Loucy (cell line): Measurements from ENCODE around the gene APMAP.

ENCODE experiments used
- H2AFZ ChIP-seq: fragments of 200-600 bp; sonication (generic); 2 replicates; pipeline ENCODE4 v1.6.0; 2016; ENCODE audit warnings: antibody characterized with exemption, mild to moderate bottlenecking, low read length, moderate library complexity
- H3F3A ChIP-seq: fragments of 200-600 bp; 2 replicates; pipeline ENCODE4 v1.6.0; 2016; ENCODE audit warnings: antibody characterized with exemption, low read depth, mild to moderate bottlenecking
- H3K27me3 ChIP-seq: fragments of 200-600 bp; sonication (generic); 2 replicates; pipeline ENCODE4 v1.6.1; 2014; ENCODE audit warnings: low read length, mild to moderate bottlenecking; ENCODE audit not compliant: insufficient read depth, poor library complexity, severe bottlenecking
- H3K36me3 ChIP-seq: fragments of 200-600 bp; sonication (generic); 2 replicates; pipeline ENCODE4 v1.6.1; 2016; ENCODE audit warnings: low read length; ENCODE audit not compliant: insufficient read depth
- H3K4me1 ChIP-seq: fragments of 200-600 bp; sonication (generic); 2 replicates; pipeline ENCODE4 v1.5.1; 2014; ENCODE audit warnings: low read length, mild to moderate bottlenecking; ENCODE audit not compliant: insufficient read depth, poor library complexity, severe bottlenecking
- H3K4me2 ChIP-seq: fragments of 200-600 bp; sonication (generic); 2 replicates; pipeline ENCODE4 v1.6.0; 2014; ENCODE audit warnings: antibody characterized with exemption, low read length, low read depth, mild to moderate bottlenecking; ENCODE audit not compliant: poor library complexity, severe bottlenecking
- H3K4me3 ChIP-seq: fragments of 200-600 bp; sonication (generic); 2 replicates; pipeline ENCODE4 v1.5.1; 2014; ENCODE audit warnings: low read length, mild to moderate bottlenecking, mixed read lengths; ENCODE audit not compliant: poor library complexity, severe bottlenecking
- H3K79me2 ChIP-seq: fragments of 200-600 bp; sonication (generic); 2 replicates; pipeline ENCODE4 v1.6.1; 2014; ENCODE audit warnings: low read length; ENCODE audit not compliant: insufficient read depth
- H3K9ac ChIP-seq: fragments of 200-600 bp; sonication (generic); 2 replicates; pipeline ENCODE4 v1.6.0; 2014; ENCODE audit warnings: mild to moderate bottlenecking, low read depth, low read length, moderate library complexity; ENCODE audit not compliant: poor library complexity, severe bottlenecking
- H3K9me2 ChIP-seq: fragments of 200-600 bp; sonication (generic); replicated peaks from 2 replicates; pipeline ENCODE4 v1.6.1; 2016; ENCODE audit warnings: low read depth, low read length, mixed read lengths
- H3K9me3 ChIP-seq: fragments of 200-600 bp; sonication (generic); 2 replicates; pipeline ENCODE4 v1.6.1; 2014; ENCODE audit warnings: mild to moderate bottlenecking, antibody characterized with exemption, low read length, low read depth; ENCODE audit not compliant: insufficient read depth
- H4K20me1 ChIP-seq: fragments of 200-600 bp; sonication (generic); 2 replicates; pipeline ENCODE4 v1.6.0; 2014; ENCODE audit warnings: antibody characterized with exemption, low read length, mild to moderate bottlenecking; ENCODE audit not compliant: insufficient read depth, poor library complexity, severe bottlenecking
- EZH2phosphoT487 ChIP-seq: fragments of 200-600 bp; IDR thresholded peaks from 2 replicates; pipeline ENCODE4 v1.6.1; 2018; ENCODE audit warnings: antibody characterized with exemption, mild to moderate bottlenecking, moderate library complexity, borderline replicate concordance
- TF ChIP-seq, protein P1 (sequence below): fragments of 200-600 bp; sonication (generic); conservative IDR thresholded peaks from 2 replicates; pipeline ENCODE4 v1.5.1; 2014; ENCODE audit warnings: mild to moderate bottlenecking, antibody characterized with exemption, low read length

APMAP gene

DNA sequence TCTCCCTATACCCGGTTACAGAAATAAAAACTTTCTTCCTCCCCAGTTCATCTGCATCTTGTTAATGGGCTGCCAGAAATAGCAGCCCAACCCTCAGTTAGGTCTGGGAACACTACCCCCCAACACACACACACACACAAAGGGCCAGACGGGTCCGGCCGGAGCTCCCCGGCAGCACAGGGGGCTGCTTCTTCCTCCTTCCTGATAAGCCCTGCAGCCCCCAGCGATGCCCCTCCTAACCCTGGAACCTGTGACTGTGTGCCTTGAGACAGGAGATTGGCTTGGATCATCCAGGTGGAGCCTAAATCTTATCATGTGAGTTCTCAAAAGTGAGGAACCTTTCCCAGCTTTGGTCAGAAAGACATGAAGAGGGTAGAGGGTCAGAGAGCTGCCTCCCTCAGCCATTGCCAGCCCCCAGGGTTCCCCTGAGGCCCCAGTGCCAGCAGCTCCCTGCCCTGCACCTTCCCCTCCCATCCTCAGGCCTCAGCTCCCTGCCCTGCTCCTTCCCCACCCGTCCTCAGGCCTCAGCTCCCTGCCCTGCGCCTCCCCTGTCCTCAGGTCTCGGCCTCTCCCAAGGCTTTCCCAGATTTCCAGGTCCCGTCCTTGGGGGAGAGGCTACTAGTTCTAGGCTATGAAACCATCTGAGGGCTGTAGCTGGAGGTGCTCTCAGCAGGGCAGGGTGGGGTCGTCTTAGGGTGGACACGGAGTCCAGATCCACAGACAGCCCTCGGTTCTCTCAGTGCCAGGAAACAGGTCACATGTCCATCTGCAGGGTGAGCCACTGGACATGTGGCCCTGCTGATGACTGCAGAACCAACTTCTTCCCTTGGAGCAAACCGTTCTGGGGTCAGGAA lies 77.9 kb downstream of the APMAP start:
- H3K4me3 ChIP-seq, result no peak overlapping the region
- H3K79me2 ChIP-seq, result no peaks in the 10 kb centered on the region
- no peak overlapping the region for H2AFZ ChIP-seq
- no peak overlapping the region for H3K9ac ChIP-seq
- no peaks in the 10 kb centered on the region for H3F3A ChIP-seq
- no peaks in the 10 kb centered on the region for H4K20me1 ChIP-seq
- TF ChIP-seq EZH2phosphoT487, result no peak
- TF ChIP-seq, protein P1, sequence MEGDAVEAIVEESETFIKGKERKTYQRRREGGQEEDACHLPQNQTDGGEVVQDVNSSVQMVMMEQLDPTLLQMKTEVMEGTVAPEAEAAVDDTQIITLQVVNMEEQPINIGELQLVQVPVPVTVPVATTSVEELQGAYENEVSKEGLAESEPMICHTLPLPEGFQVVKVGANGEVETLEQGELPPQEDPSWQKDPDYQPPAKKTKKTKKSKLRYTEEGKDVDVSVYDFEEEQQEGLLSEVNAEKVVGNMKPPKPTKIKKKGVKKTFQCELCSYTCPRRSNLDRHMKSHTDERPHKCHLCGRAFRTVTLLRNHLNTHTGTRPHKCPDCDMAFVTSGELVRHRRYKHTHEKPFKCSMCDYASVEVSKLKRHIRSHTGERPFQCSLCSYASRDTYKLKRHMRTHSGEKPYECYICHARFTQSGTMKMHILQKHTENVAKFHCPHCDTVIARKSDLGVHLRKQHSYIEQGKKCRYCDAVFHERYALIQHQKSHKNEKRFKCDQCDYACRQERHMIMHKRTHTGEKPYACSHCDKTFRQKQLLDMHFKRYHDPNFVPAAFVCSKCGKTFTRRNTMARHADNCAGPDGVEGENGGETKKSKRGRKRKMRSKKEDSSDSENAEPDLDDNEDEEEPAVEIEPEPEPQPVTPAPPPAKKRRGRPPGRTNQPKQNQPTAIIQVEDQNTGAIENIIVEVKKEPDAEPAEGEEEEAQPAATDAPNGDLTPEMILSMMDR, result no peak
- H3K4me2 ChIP-seq, result no peak overlapping the region
- no peaks in the 10 kb centered on the region for H3K36me3 ChIP-seq
- H3K27me3 ChIP-seq, result no peaks in the 10 kb centered on the region
- no peaks in the 10 kb centered on the region for H3K4me1 ChIP-seq
- H3K9me2 ChIP-seq, result no peaks in the 10 kb centered on the region
- H3K9me3 ChIP-seq, result no peaks in the 10 kb centered on the region

GRCh38 chr20:24913076-24913628 lies 79.4 kb downstream of the APMAP start:
- H3K27me3 ChIP-seq, result no peaks in the 10 kb centered on the region
- H3K9ac ChIP-seq, result no peak overlapping the region
- TF ChIP-seq, protein P1, result no peak
- TF ChIP-seq EZH2phosphoT487, result no peak
- H3K4me2 ChIP-seq, result no peak overlapping the region
- no peaks in the 10 kb centered on the region for H3K9me2 ChIP-seq
- H3K79me2 ChIP-seq, result no peaks in the 10 kb centered on the region
- H4K20me1 ChIP-seq, result no peaks in the 10 kb centered on the region
- H3K9me3 ChIP-seq, result no peaks in the 10 kb centered on the region
- no peak overlapping the region for H2AFZ ChIP-seq
- no peak overlapping the region for H3K4me3 ChIP-seq
- H3K4me1 ChIP-seq, result no peaks in the 10 kb centered on the region
- H3F3A ChIP-seq, result no peaks in the 10 kb centered on the region
- H3K36me3 ChIP-seq, result no peaks in the 10 kb centered on the region
